Chondrocyte (in vitro differentiated cells): ENCODE results near the gene ZBTB24. TPM values are rescaled to one million over a fixed set of nuclear protein-coding genes. Genes with fewer than 3 reads are reported as not detected.

ENCODE experiments used
- DNase-seq: peaks from one replicate; pipeline ENCODE4 v3.0.0; 2021; ENCODE audit warnings: mixed read lengths, low spot score
- H3K27ac Mint-ChIP-seq: one replicate; pipeline ENCODE4 v1.8.0; 2021; ENCODE audit warnings: mild to moderate bottlenecking, moderate library complexity, mixed read lengths; ENCODE audit not compliant: unreplicated experiment
- H3K27me3 Mint-ChIP-seq: 2 replicates; pipeline ENCODE4 v1.8.0; 2021; ENCODE audit warnings: low read depth, mixed read lengths
- H3K36me3 Mint-ChIP-seq: 2 replicates; pipeline ENCODE4 v1.8.0; 2021; ENCODE audit warnings: low read depth, mixed read lengths
- H3K4me1 Mint-ChIP-seq: 2 replicates; pipeline ENCODE4 v1.8.0; 2021; ENCODE audit warnings: low read depth, mild to moderate bottlenecking, mixed read lengths
- H3K4me3 Mint-ChIP-seq: one replicate; pipeline ENCODE4 v1.8.0; 2021; ENCODE audit warnings: mild to moderate bottlenecking, moderate library complexity, mixed read lengths; ENCODE audit not compliant: unreplicated experiment
- H3K9me3 Mint-ChIP-seq: 2 replicates; pipeline ENCODE4 v1.8.0; 2021; ENCODE audit warnings: low read depth, mixed read lengths
- CTCF ChIP-seq: fragments of 200-600 bp; sonication (generic); IDR thresholded peaks from 2 replicates; pipeline ENCODE4 v1.5.0; 2021; ENCODE audit warnings: antibody characterized with exemption, mild to moderate bottlenecking, moderate library complexity
- total RNA-seq: library from RNA; stranded (reverse); gene quantifications from 3 replicates; pipeline ENCODE4 v1.2.1, GENCODE V29; 2021

Gene ZBTB24
- total RNA-seq, 1 donor from 2014 or later = 7.1 TPM

- no peaks in the 10 kb centered on the region for H3K9me3 Mint-ChIP-seq
- H3K4me3 Mint-ChIP-seq = peak overlapping the region; percentile 2
- H3K4me1 Mint-ChIP-seq = peaks cover 50% of the 10 kb centered on the region
- no peak for TF ChIP-seq CTCF
- H3K27me3 Mint-ChIP-seq = no peaks in the 10 kb centered on the region
- H3K27ac Mint-ChIP-seq = no peak overlapping the region
- no peak for DNase-seq
- H3K36me3 Mint-ChIP-seq = peaks cover 11% of the 10 kb centered on the region
Observed at GRCh38 chr6:109480993-109481480, 2.0 kb downstream of the ZBTB24 start.

DNA sequence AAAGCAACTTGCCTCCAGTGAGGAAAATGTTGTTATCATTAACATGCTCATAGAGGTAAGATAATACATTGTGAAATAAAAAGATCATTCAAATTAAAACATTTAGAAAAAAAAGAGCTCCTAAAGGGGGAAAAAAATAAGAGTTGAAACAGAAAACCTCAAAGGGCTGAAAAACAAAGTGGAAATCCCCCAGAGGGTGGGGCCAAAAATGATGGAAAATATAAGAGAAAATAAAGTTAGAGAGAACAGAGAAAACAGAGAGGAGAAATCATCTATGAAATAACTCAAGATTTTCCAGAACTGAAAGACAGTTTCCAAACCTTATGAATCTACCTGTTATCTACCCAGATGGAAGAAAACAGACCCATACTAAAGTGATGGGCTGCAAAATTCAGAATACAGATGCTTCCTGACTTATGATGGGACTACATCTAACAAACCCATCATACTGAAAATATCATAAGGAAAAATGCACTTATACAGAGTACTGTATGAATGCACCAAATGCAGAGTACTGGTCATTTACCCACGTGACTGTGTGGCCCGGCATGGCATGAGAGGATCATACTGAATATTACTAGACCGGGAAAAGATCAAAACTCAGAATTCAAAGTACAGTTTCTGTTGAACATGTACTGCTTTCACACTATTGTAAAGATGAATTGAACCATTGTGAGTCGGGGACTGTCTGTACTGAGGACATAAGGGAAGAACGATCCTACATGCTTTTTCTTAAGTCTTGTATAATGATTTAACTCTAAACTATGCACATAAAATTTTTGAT is 4.0 kb downstream of the ZBTB24 start:
- no peak overlapping the region for H3K27ac Mint-ChIP-seq
- H3K4me1 Mint-ChIP-seq = peaks cover 50% of the 10 kb centered on the region
- H3K27me3 Mint-ChIP-seq = no peaks in the 10 kb centered on the region

DNA sequence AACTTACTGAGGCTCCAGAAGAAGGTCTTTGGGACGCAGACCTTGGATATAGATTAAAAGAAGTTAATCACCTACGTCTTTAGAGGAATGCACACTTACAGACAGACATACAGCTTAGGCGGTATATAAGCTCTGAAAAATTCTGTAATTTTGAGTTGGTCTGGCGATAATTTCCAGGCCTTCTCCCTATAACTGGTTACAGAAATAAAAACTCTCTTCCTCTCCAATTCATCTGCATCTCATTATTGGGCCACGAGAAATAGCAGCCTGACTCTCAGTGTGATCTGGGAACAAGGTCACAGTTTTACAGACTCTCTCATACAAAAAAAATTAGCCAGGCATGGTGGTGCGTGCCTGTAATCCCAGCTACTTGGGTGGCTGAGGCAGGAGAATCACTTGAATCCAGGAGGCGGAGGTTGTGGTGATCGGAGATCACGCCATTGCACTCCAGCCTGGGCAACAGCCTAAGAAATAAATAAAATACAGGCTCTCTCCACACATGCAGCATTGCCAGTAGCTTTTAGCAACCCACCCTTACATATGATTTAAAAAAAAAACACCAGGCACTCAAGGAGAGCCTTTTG is 4.7 kb downstream of the ZBTB24 start:
- Mint-ChIP-seq H3K27ac (no peak overlapping the region), H3K27me3 (no peaks in the 10 kb centered on the region), H3K36me3 (peaks cover 22% of the 10 kb centered on the region), H3K4me1 (peaks cover 47% of the 10 kb centered on the region), H3K9me3 (no peaks in the 10 kb centered on the region), H3K4me3 (peak overlapping the region; percentile 22)
- no peak for TF ChIP-seq CTCF
- DNase-seq = no peak

More for the DNA sequence above, 4.0 kb downstream of the ZBTB24 start:
- Mint-ChIP-seq H3K4me3 (peak overlapping the region; percentile 22), H3K36me3 (peaks cover 19% of the 10 kb centered on the region), H3K9me3 (no peaks in the 10 kb centered on the region)
- DNase-seq = no peak
- no peak for TF ChIP-seq CTCF

GRCh38 chr6:109477725-109478124 is 5.3 kb downstream of the ZBTB24 start:
- no peak for TF ChIP-seq CTCF
- H3K27me3 Mint-ChIP-seq = no peaks in the 10 kb centered on the region
- peaks cover 47% of the 10 kb centered on the region for H3K4me1 Mint-ChIP-seq
- H3K9me3 Mint-ChIP-seq = no peaks in the 10 kb centered on the region
- peak overlapping the region; percentile 38 for H3K27ac Mint-ChIP-seq
- DNase-seq = no peak
- peaks cover 27% of the 10 kb centered on the region for H3K36me3 Mint-ChIP-seq
- H3K4me3 Mint-ChIP-seq = no peak overlapping the region

- Mint-ChIP-seq H3K4me1 (peaks cover 42% of the 10 kb centered on the region), H3K36me3 (peaks cover 28% of the 10 kb centered on the region), H3K9me3 (no peaks in the 10 kb centered on the region), H3K27ac (no peak overlapping the region), H3K27me3 (no peaks in the 10 kb centered on the region), H3K4me3 (no peak overlapping the region)
- no peak for DNase-seq
- TF ChIP-seq CTCF = no peak
Observed at GRCh38 chr6:109477184-109477583, 5.8 kb downstream of the ZBTB24 start.
